GM12873 (cell line): Measurements from ENCODE around the gene NAPEPLD.

Source experiments
- TF ChIP-seq, protein P1 (sequence below): IDR thresholded peaks from 2 replicates; pipeline ENCODE4 v1.5.1; 2012; ENCODE audit warnings: low read depth, mild to moderate bottlenecking, moderate library complexity, low read length, control low read depth; ENCODE audit not compliant: insufficient read depth; ENCODE audit errors: missing control alignments

Gene NAPEPLD

DNA sequence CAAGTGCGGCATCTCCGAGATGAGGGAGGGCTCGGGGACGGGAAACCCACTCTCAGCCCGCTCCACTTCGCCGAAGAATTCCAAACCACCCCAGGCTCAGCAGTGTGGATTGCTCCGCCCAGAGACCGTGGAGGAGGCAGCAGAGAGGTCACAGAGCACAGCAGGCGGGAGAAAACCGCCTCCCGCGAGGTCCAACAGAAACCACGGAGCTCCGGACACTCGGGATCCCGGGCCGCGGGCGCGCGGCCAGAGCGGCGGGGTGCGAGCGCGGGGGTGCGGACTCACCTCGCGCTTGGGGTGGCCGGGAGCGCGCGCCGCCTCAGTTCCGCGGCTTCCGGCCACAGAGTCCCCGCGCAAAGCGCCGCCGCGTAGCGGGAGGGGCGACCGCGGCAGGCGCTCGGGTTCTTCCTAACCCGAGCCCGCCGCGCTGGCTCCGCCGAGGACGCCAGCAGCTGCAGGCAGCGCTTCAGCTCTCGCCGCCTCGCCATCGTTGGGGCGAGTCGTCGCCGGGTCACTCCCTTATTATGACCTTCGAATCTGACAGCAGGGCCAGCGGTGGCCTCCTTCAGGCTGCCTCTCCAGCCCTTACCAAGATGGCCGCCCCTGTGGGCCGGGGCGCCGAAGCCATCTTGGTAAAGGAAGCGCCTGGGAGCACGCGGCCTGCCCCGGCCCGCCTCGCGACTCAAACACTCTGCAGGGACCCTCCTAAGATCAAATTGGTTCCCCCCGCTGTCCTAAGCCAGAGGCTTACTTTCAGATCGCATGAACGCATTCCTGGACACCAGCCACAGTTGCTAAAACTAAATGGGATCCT is at the start of gene NAPEPLD:
NAPEPLD (minus strand) TSS at position 106 of the 814 bp plus-strand sequence. CDS start 20,323 bp downstream, outside the sequence.
- TF ChIP-seq, protein P1, sequence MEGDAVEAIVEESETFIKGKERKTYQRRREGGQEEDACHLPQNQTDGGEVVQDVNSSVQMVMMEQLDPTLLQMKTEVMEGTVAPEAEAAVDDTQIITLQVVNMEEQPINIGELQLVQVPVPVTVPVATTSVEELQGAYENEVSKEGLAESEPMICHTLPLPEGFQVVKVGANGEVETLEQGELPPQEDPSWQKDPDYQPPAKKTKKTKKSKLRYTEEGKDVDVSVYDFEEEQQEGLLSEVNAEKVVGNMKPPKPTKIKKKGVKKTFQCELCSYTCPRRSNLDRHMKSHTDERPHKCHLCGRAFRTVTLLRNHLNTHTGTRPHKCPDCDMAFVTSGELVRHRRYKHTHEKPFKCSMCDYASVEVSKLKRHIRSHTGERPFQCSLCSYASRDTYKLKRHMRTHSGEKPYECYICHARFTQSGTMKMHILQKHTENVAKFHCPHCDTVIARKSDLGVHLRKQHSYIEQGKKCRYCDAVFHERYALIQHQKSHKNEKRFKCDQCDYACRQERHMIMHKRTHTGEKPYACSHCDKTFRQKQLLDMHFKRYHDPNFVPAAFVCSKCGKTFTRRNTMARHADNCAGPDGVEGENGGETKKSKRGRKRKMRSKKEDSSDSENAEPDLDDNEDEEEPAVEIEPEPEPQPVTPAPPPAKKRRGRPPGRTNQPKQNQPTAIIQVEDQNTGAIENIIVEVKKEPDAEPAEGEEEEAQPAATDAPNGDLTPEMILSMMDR = no peak

DNA sequence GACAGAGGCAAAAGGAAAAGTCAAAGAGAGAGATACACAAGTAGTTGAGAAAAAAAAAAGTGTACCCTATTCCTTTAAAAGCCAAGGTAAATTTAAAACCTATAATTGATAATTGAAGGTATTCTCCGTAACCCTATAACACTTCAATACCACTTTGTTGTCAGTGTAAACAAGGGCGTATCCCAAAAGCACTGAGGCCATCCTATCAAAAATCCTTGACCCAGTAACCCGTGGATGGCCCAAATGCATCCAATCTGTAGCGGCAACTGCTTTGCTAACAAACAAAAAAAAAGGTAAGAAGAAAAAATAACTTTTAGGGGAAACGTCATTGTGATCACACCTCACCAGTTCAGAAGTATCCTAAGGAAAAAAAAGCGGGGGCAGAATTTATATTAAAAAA is 5.1 kb upstream of the NAPEPLD start:
- TF ChIP-seq, protein P1 = no peak

- TF ChIP-seq, protein P1 = no peak
Measured at GRCh38 chr7:103150192-103150591, 1.3 kb upstream of the NAPEPLD start.

GRCh38 chr7:103149808-103150180 is 895 bp upstream of the NAPEPLD start:
- TF ChIP-seq, protein P1 = no peak

DNA sequence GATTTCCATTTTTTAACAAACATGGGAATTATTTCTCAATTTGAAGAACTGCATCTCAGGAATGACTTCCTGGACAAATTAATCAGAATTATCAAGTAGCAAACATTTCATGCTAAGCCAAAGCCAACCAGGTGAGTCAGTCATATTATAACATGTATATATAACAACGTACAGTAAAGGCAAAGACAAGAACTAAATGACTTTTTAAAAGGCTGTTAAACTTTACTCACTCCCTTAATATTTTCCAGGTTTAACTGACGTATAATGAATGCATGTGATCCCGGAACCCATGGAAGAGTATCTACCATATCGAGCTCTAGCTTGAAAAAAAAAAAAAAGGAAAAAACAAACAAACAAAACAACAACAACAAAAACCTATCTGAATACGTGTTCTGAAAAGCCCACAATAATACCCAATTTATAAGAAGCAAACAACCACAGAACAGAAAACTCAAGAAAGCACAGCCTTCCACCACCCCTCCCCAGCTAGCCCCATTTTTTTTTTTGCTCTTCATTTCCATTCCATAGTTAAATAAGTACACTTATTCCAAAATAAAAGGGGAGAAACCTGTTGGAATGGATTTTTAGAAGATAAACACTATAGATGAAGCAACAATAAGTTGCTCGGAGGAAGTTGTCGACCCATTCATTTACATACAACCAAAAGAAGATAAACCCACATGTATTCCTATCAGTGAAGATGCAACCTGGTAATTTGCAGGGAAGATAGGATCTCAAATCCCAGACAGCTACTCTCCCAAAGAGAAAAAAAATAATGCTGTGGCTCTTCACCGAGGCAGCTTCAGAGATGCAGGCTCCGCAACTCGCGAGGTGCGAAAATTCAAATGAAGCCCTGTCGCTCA is 537 bp downstream of the NAPEPLD start:
- TF ChIP-seq, protein P1 = no peak

DNA sequence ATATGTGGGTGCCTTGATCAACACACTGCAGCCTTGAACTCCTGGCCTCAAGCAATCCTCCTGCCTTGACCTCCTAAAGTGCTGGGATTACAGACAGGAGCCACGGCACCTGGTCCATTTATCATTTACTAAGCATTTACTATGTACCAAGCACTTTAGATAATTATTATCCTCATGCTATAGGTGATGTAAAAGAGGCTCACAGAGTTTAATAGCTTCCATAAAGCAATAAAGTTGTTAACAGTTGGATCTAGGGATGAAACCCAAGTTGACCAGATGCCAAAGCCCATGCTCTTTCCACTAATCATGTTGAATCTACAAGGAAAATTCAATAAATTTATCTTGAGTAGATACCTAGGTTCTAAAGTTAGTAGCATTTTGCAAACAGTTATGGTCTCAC is 5.0 kb downstream of the NAPEPLD start:
- TF ChIP-seq, protein P1 = no peak

- TF ChIP-seq, protein P1 = no peak
Measured at GRCh38 chr7:103142494-103142893, 6.4 kb downstream of the NAPEPLD start.
